Fibroblast of the aortic adventitia (primary cell): ENCODE data around the gene NOG. TPM values are rescaled to one million over a fixed set of nuclear protein-coding genes. Genes with fewer than 3 reads are reported as not detected.

Experiments
- DNase-seq: peaks from one replicate; pipeline ENCODE4 v3.0.0-alpha.2; 2010; ENCODE audit warnings: low read depth
- H3K4me3 ChIP-seq: 2 replicates; pipeline ENCODE4 v1.5.1; 2011; ENCODE audit warnings: low read depth, mild to moderate bottlenecking, control low read depth, low read length, moderate library complexity
- total RNA-seq: library from RNA; depleted of rRNA; stranded (reverse); fragments of >200 nt; gene quantifications from 2 replicates; pipeline ENCODE4 v1.2.3, GENCODE V29; 2012; ENCODE audit warnings: low replicate concordance
- TF ChIP-seq, protein P1 (sequence below): IDR thresholded peaks from 2 replicates; pipeline ENCODE4 v1.5.1; 2011; ENCODE audit warnings: mild to moderate bottlenecking, low read length, control low read depth, inconsistent platforms; ENCODE audit not compliant: insufficient read depth

The NOG gene
- total RNA-seq, 1 donor, result not detected

DNA sequence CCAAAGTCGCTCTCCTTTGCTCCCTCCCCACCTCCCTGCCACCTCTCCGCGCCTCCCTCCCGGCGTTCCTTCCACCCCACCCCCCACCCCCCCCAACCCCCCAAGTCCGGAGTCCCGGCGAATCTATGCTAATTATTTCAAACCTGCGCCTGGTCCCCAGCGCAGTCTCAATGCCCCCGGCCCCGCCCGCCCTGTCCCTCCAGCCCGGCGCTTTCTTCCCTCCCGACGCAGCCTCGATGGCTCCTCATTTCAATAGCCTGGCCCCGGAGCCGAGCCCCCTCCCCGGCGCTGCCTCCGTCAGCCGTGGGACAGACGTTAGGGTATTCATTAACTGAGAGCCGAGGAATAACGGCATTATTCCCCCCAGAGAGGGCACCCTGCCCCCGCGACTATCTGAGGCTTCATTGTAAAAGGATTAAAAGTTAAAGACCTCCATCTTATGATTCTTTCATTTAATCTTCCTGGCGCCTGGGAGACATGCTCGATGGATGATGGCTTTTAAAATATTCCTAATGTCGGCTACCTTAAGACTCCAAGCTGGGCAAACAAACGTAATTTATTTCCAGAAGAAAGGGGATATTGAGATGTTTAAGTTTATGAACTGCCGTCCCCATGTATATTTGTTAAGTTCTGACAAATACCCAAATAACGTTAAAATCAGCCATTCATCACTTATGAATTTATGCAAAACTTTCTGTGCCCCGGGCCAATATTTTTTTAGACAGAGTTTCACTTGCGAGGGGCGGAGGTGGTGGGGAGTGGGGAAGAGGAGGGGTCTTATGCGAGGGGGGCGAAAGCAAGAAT lies 3.4 kb downstream of the NOG start:
- no peak for DNase-seq
- TF ChIP-seq, protein P1, sequence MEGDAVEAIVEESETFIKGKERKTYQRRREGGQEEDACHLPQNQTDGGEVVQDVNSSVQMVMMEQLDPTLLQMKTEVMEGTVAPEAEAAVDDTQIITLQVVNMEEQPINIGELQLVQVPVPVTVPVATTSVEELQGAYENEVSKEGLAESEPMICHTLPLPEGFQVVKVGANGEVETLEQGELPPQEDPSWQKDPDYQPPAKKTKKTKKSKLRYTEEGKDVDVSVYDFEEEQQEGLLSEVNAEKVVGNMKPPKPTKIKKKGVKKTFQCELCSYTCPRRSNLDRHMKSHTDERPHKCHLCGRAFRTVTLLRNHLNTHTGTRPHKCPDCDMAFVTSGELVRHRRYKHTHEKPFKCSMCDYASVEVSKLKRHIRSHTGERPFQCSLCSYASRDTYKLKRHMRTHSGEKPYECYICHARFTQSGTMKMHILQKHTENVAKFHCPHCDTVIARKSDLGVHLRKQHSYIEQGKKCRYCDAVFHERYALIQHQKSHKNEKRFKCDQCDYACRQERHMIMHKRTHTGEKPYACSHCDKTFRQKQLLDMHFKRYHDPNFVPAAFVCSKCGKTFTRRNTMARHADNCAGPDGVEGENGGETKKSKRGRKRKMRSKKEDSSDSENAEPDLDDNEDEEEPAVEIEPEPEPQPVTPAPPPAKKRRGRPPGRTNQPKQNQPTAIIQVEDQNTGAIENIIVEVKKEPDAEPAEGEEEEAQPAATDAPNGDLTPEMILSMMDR, result no peak
- no peak overlapping the region for H3K4me3 ChIP-seq

DNA sequence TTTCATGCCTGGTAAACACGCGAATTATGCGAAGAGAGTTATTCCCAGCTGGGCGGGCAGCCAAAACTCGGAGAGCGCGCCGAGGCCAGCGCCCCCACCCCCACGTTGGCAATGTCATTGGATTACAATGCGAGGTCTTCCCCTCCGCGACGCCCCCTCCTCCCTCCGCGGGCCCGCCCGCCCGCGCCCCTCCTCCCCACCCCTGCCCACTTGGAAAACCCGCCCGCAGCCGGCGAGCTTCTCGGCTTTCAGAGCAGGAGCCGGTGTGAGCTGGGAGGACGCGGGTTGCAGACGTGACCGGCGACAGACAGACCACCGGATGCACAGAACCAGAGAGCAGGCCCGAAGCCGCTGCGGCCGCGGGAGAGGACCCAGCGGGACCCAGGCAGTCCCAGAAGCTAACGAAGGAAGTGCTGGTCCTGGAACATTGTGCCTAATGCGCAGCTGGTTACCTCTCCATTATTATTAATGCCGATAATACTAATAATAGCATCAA lies 4.0 kb downstream of the NOG start:
- TF ChIP-seq, protein P1, result no peak
- DNase-seq, result no peak
- no peak overlapping the region for H3K4me3 ChIP-seq

DNA sequence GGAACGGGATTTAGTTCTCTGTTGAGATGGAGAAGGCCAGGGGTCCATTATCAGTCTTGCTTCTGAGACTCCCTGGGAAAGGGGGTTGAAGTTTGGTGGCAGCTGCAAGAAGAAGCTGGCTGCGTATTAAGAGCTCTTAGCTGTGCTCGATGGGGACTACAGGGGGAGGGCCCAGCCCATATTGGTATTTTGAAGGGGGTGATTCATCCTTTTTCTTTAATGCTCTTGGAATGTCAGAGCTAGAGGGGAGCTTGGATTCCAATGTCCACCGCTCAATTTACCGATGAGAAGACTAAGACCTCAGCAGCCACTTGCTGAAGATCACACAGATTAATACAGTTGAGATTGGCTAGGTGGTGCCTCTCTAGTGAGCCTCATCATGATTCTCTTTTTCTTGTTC lies 5.0 kb downstream of the NOG start:
- no peak overlapping the region for H3K4me3 ChIP-seq
- no peak for DNase-seq

DNA sequence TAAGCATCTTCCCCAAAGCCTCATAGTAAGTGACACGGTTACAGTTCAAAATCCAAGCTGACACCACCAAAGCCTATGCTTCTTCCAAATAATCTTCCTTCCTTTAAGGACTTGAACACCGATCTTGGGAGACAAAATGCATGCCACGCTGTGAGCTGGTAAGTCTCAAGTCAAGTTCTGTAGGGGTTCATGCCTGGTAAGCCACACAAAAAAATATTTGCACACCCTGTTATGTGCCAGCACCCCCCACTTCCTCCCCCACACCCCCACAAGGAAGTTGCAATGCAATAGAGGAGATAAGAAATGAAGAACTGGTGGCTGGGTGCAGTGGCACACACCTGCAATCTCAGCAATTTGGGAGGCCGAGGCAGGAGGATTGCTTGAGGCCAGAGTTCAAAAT lies 5.6 kb downstream of the NOG start:
- no peak overlapping the region for H3K4me3 ChIP-seq
- TF ChIP-seq, protein P1, result no peak
- no peak for DNase-seq

More for the DNA sequence above, 5.0 kb downstream of the NOG start:
- TF ChIP-seq, protein P1, result no peak

DNA sequence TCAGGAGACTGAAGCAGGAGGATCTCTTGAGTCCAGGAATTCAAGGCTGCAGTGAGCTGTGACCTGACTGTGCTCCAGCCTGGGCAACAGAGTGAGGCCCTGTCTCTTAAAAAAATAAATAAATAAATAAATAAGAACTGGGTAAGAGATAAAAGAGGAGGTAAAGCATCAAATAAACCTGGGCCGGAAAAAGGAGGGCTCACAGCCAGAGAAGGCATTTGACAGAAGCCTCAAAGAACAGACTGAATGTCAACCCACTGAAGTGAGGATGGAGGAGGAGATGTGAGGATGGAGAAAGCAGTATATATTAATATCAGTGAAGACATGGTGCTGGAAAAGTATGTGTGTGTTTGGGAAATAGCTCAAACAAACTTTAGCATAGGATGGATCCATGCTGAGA lies 6.1 kb downstream of the NOG start:
- no peak for DNase-seq
- TF ChIP-seq, protein P1, result no peak

DNA sequence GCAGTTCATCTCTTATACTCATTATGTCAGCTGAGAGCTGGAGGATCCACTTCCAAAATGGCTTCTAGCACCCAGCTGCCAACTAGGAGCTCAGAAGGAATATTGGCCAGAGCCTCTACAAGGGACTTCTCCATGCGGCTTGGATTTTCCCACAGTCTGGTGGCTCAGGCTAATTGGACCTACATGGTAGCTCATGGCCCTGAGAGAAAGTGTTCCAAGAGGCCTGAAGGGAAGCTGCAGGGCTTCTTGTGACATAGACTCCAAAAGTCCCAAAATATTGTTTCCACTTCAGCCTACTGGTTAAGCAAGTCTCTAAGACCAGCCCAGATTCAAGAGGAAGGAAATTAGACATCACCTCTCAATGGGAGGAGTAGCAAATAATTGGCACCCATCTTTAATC lies 6.8 kb downstream of the NOG start:
- no peak for DNase-seq
- no peak overlapping the region for H3K4me3 ChIP-seq
- TF ChIP-seq, protein P1, result no peak

More for the DNA sequence above, 6.1 kb downstream of the NOG start:
- no peak overlapping the region for H3K4me3 ChIP-seq
